BLaER1 treated with 17β-estradiol and CSF1 and Interleukin-3, amounts not matched to agents 10 nM and 100 nM (cell line): ENCODE results near the gene ABL1.
A peak's percentile ranks its signal among the peaks of the same experiment; 100 is the strongest.

ENCODE experiments used
- H3K27ac ChIP-seq, 11 experiments: shearing (Covaris generic); formaldehyde crosslinking; 2 replicates each; pipeline ENCODE4 v1.8.1; 2022
- H3K27me3 ChIP-seq, 11 experiments: shearing (Covaris generic); formaldehyde crosslinking; 2 replicates each; pipeline ENCODE4 v1.8.1; 2022
- H3K36me3 ChIP-seq, 11 experiments: shearing (Covaris generic); formaldehyde crosslinking; 2 replicates each; pipeline ENCODE4 v1.8.1; 2022
- H3K4me1 ChIP-seq, 10 experiments: shearing (Covaris generic); formaldehyde crosslinking; 2 replicates each; pipeline ENCODE4 v1.8.1; 2022
- H3K4me2 ChIP-seq, 11 experiments: shearing (Covaris generic); formaldehyde crosslinking; 2 replicates each; pipeline ENCODE4 v1.8.1; 2022
- H3K4me3 ChIP-seq, 10 experiments: shearing (Covaris generic); formaldehyde crosslinking; 2 replicates each; pipeline ENCODE4 v1.8.1; 2022
- H3K9ac ChIP-seq, 11 experiments: shearing (Covaris generic); formaldehyde crosslinking; 2 replicates each; pipeline ENCODE4 v1.8.1; 2022
- H3K9me3 ChIP-seq, 11 experiments: shearing (Covaris generic); formaldehyde crosslinking; replicated peaks in 1 of 11; 2 replicates each; pipeline ENCODE4 v1.8.1; 2022
- H4K20me1 ChIP-seq, 11 experiments: shearing (Covaris generic); formaldehyde crosslinking; 2 replicates each; pipeline ENCODE4 v1.8.1; 2022
- Cebpa-rat ChIP-seq, 11 experiments: shearing (Covaris generic); IDR thresholded peaks; 2 replicates each; pipeline ENCODE4 v1.8.1; 2022

ABL1 gene

GRCh38 chr9:130933114-130934046 is 98.3 kb downstream of the ABL1 start:
- Histone ChIP-seq H3K27ac (no peak overlapping the region), H3K27me3 (peaks cover 38 to 69% (median 53%) of the 10 kb centered on the region in 11 experiments), H3K4me3 (no peak overlapping the region; a peak in 2 of 20 replicates), H3K9me3 (no peaks in the 10 kb centered on the region), H3K4me2 (peak overlapping the region; percentile 67 to 100 (median 98)), H4K20me1 (peaks cover 0 to 66% (median 28%) of the 10 kb centered on the region in 11 experiments; a peak in 15 of 22 replicates), H3K36me3 (no peaks in the 10 kb centered on the region), H3K4me1 (peaks cover 81 to 100% (median 99%) of the 10 kb centered on the region in 10 experiments), H3K9ac (peak overlapping the region in 5 of 11 experiments; percentile 1 to 45 (median 30); a peak in 5 of 22 replicates)
- no peak for TF ChIP-seq Cebpa-rat (IDR thresholded peaks at IDR 0.05)

GRCh38 chr9:130934246-130934645 is 99.2 kb downstream of the ABL1 start:
- Histone ChIP-seq H3K4me2 (peak overlapping the region in 10 of 11 experiments; percentile 50 to 100 (median 98); a peak in 20 of 22 replicates), H3K36me3 (no peaks in the 10 kb centered on the region), H3K27me3 (peaks cover 47 to 74% (median 61%) of the 10 kb centered on the region in 11 experiments), H3K4me3 (no peak overlapping the region), H3K27ac (no peak overlapping the region), H3K4me1 (peaks cover 80 to 100% (median 97%) of the 10 kb centered on the region in 10 experiments), H3K9ac (peak overlapping the region in 4 of 11 experiments; percentile 1 to 34 (median 26); a peak in 4 of 22 replicates), H3K9me3 (no peaks in the 10 kb centered on the region), H4K20me1 (peaks cover 0 to 75% (median 34%) of the 10 kb centered on the region in 11 experiments; a peak in 15 of 22 replicates)
- no peak for TF ChIP-seq Cebpa-rat (IDR thresholded peaks at IDR 0.05)

GRCh38 chr9:130934702-130935647 is 99.9 kb downstream of the ABL1 start:
- Histone ChIP-seq H3K4me2 (peak overlapping the region; percentile 40 to 100 (median 98)), H3K4me3 (peak overlapping the region in 2 of 10 experiments; percentile 6 to 11; a peak in 2 of 20 replicates), H3K4me1 (peaks cover 83 to 97% (median 93%) of the 10 kb centered on the region in 10 experiments), H3K27me3 (peaks cover 54 to 82% (median 68%) of the 10 kb centered on the region in 11 experiments), H3K36me3 (no peaks in the 10 kb centered on the region), H3K9ac (peak overlapping the region in 4 of 11 experiments; percentile 2 to 34 (median 18); a peak in 6 of 22 replicates), H3K27ac (peak overlapping the region in 6 of 11 experiments; percentile 22 to 59 (median 46); a peak in 8 of 22 replicates), H4K20me1 (peaks cover 0 to 75% (median 34%) of the 10 kb centered on the region in 11 experiments; a peak in 17 of 22 replicates), H3K9me3 (no peaks in the 10 kb centered on the region)
- TF ChIP-seq Cebpa-rat (IDR thresholded peaks at IDR 0.05), result no peak

- Histone ChIP-seq H3K9me3 (no peaks in the 10 kb centered on the region), H3K27ac (peak overlapping the region in 8 of 11 experiments; percentile 5 to 59 (median 38); a peak in 12 of 22 replicates), H3K4me1 (peaks cover 79 to 89% (median 88%) of the 10 kb centered on the region in 10 experiments), H3K9ac (peak overlapping the region in 7 of 11 experiments; percentile 2 to 40 (median 23); a peak in 6 of 22 replicates), H4K20me1 (peaks cover 0 to 80% (median 41%) of the 10 kb centered on the region in 11 experiments; a peak in 17 of 22 replicates), H3K4me3 (peak overlapping the region in 1 of 10 experiments; percentile 11; a peak in 1 of 20 replicates), H3K36me3 (no peaks in the 10 kb centered on the region), H3K4me2 (peak overlapping the region; percentile 40 to 100 (median 98)), H3K27me3 (peaks cover 62 to 85% (median 76%) of the 10 kb centered on the region in 11 experiments)
- TF ChIP-seq Cebpa-rat (IDR thresholded peaks at IDR 0.05), result peak in 3 of 11 experiments; percentile 17 to 73 (median 66); a peak in 4 of 22 replicates
Observed at GRCh38 chr9:130935648-130936271, 100.7 kb downstream of the ABL1 start.

DNA sequence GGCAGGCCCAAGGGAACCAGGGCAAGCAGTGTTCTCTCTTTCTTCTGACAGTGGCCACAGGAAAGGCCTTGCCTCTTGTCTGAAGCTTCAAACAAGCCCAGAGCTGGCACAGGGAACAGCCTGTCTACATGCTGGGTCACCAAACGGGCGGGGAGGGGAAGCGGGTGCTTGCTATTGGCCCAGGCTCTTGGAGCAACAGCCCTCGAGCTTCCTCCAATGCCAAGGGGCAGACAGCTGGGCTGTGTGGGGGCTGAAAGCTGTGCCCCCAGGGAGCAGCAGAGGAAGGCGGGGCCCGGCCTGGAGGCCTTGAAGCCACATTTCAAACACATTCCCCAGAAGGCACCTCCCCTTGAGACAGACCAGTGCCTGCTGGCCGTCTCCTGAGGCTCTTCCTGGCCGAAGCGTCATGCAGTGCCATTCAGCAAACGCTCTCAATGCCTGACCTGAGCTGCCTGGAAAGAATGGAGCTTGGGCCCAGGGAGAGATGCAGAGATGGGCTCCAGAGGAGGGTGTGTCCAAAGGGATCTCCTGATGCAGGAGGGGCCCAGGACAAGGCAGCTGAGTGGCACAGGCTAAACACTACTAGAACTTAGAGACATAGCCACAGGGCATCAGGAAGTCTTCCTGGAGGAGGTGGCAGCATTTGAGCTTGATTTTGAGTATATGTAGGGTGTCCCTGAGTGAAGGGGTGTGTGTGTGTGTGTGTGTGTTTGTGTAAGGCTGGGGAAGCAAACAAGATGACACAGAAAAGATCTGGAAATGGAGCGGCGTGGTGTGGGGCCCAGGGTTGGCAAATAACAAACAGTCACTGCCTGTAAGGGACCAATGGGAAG is 101.4 kb downstream of the ABL1 start:
- Histone ChIP-seq H3K9ac (peak overlapping the region in 8 of 11 experiments; percentile 2 to 40 (median 22); a peak in 6 of 22 replicates), H3K4me2 (peak overlapping the region; percentile 40 to 100 (median 98)), H3K27me3 (peaks cover 69 to 86% (median 84%) of the 10 kb centered on the region in 11 experiments), H3K36me3 (no peaks in the 10 kb centered on the region), H3K4me3 (no peak overlapping the region), H3K9me3 (no peaks in the 10 kb centered on the region), H4K20me1 (peaks cover 0 to 79% (median 48%) of the 10 kb centered on the region in 11 experiments; a peak in 17 of 22 replicates), H3K4me1 (peaks cover 71 to 82% (median 81%) of the 10 kb centered on the region in 10 experiments), H3K27ac (peak overlapping the region in 8 of 11 experiments; percentile 5 to 59 (median 38); a peak in 11 of 22 replicates)
- no peak; a peak in 1 of 22 replicates for TF ChIP-seq Cebpa-rat (IDR thresholded peaks at IDR 0.05)
